Trophoblast cell (in vitro differentiated cells and primary cell): ENCODE results near the gene ZNF687.

Experiments used
- DNase-seq, 2 donors: peaks; one replicate each; pipeline ENCODE4 v3.0.0-alpha.2; 2016
- H2AFZ ChIP-seq: 2 replicates; pipeline ENCODE4 v1.6.1; 2013; ENCODE audit warnings: low read length, moderate library complexity, mild to moderate bottlenecking; ENCODE audit not compliant: insufficient read depth, poor library complexity
- H2AK5ac ChIP-seq: 2 replicates; pipeline ENCODE4 v1.6.1; 2013; ENCODE audit warnings: mild to moderate bottlenecking, low read length
- H2BK120ac ChIP-seq: 2 replicates; pipeline ENCODE4 v1.6.1; 2013; ENCODE audit warnings: low read length, mild to moderate bottlenecking, moderate library complexity; ENCODE audit not compliant: insufficient read depth, poor library complexity
- H2BK12ac ChIP-seq: 2 replicates; pipeline ENCODE4 v1.6.1; 2013; ENCODE audit warnings: mild to moderate bottlenecking, low read length, moderate library complexity
- H2BK5ac ChIP-seq: 2 replicates; pipeline ENCODE4 v1.6.1; 2013; ENCODE audit warnings: low read length, low read depth, moderate library complexity, mild to moderate bottlenecking; ENCODE audit not compliant: poor library complexity
- H3K14ac ChIP-seq: 2 replicates; pipeline ENCODE4 v1.6.1; 2013; ENCODE audit warnings: mild to moderate bottlenecking, low read length
- H3K18ac ChIP-seq: 2 replicates; pipeline ENCODE4 v1.6.1; 2013; ENCODE audit warnings: mild to moderate bottlenecking, low read length
- H3K23ac ChIP-seq: 2 replicates; pipeline ENCODE4 v1.6.1; 2013; ENCODE audit warnings: low read length
- H3K27ac ChIP-seq: 2 replicates; pipeline ENCODE4 v1.5.1; 2013; ENCODE audit warnings: low read depth, mild to moderate bottlenecking, inconsistent platforms, low read length, moderate library complexity
- H3K27me3 ChIP-seq: 2 replicates; pipeline ENCODE4 v1.6.1; 2013; ENCODE audit warnings: inconsistent platforms, mild to moderate bottlenecking, low read length, moderate library complexity; ENCODE audit not compliant: insufficient read depth
- H3K36me3 ChIP-seq, 2 experiments: 1 replicate in 1 of 2; 2 replicates in 1 of 2; pipeline ENCODE4 v1.6.1; 2013; ENCODE audit warnings: low read length in 2 of 2, mild to moderate bottlenecking in 2 of 2, moderate library complexity in 1 of 2; ENCODE audit not compliant: insufficient read depth in 2 of 2, control insufficient read depth in 1 of 2
- H3K4ac ChIP-seq: 2 replicates; pipeline ENCODE4 v1.6.1; 2013; ENCODE audit warnings: low read depth, mild to moderate bottlenecking, low read length, moderate library complexity
- H3K4me1 ChIP-seq, 2 experiments: 1 replicate in 1 of 2; 2 replicates in 1 of 2; pipeline ENCODE4 v1.6.1; 2013; ENCODE audit warnings: low read length in 2 of 2, mild to moderate bottlenecking in 2 of 2, moderate library complexity in 1 of 2; ENCODE audit not compliant: insufficient read depth in 2 of 2, control insufficient read depth in 1 of 2
- H3K4me2 ChIP-seq: 2 replicates; pipeline ENCODE4 v1.6.1; 2013; ENCODE audit warnings: inconsistent platforms, mild to moderate bottlenecking, low read length, moderate library complexity
- H3K4me3 ChIP-seq: 2 replicates; pipeline ENCODE4 v1.5.1; 2013; ENCODE audit warnings: mild to moderate bottlenecking, low read depth, low read length, inconsistent platforms
- H3K79me1 ChIP-seq: one replicate; pipeline ENCODE4 v1.6.1; 2013; ENCODE audit warnings: low read length
- H3K79me2 ChIP-seq: 2 replicates; pipeline ENCODE4 v1.6.1; 2013; ENCODE audit warnings: low read length, mild to moderate bottlenecking; ENCODE audit not compliant: control insufficient read depth, insufficient read depth, poor library complexity
- H3K9ac ChIP-seq: 2 replicates; pipeline ENCODE4 v1.6.1; 2013; ENCODE audit warnings: mild to moderate bottlenecking, low read length
- H3K9me3 ChIP-seq: 2 replicates; pipeline ENCODE4 v1.6.1; 2013; ENCODE audit warnings: low read depth, mild to moderate bottlenecking, control low read depth, inconsistent platforms, low read length; ENCODE audit not compliant: insufficient read depth
- H4K12ac ChIP-seq: 2 replicates; pipeline ENCODE4 v1.6.1; 2013; ENCODE audit warnings: low read depth, mild to moderate bottlenecking, low read length, moderate library complexity
- H4K8ac ChIP-seq: 2 replicates; pipeline ENCODE4 v1.6.1; 2013; ENCODE audit warnings: low read depth, mild to moderate bottlenecking, low read length, moderate library complexity
- H4K91ac ChIP-seq: one replicate; pipeline ENCODE4 v1.6.1; 2013; ENCODE audit warnings: low read depth, mild to moderate bottlenecking, low read length, moderate library complexity
- WGBS: extraction: QIAGEN DNeasy Blood & Tissue Kit; methylation state at CpG from one replicate; pipeline ENCODE4 v1.1.7; 2013; ENCODE audit warnings: missing lambda C conversion rate; ENCODE audit not compliant: insufficient read length, insufficient coverage; ENCODE audit errors: extremely low coverage; 5-methylcytosine and 5-hydroxymethylcytosine counted together

ZNF687 gene

DNA sequence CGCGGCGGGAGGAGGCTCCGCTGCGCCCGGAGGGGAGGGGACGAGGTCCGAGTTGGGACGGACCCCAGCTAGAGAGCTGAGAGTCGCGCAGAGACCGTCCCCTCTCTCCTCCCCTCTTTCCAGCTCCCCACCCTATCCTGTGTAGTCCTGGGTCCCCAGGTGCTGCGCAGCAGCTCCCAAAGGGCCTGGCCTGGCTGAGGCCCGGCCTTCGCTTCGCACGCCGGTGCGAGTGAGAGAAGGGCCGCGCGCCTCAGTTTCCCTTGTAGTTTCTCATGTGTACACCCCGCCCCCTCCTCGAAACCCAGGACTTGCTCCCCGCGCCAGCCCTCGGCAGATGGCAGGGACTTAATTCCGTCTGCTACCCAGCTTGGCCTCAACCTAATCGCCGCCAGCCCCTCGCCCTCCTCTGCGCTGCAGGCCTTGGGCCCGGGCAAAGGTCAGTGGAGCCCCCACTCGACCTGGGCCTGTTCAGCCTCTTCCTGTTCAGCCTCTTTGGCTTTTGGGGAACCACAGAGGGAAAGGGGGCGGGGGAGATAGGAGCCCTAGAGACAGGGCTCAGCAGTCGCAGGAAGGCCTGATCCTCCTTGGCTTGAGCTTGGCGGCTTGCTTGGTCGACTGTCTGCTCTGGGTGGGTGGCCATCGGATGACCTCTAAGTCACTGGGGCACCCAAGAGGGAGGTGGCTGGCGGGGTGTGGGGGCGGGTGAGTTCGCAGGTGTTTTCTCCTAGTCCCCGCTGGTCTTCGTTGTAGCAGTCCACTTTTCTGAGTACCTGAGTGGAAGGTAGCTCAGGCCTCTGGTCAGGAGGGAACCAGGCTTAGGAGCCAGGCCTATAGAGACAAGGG lies 1.0 kb downstream of the ZNF687 start:
- Histone ChIP-seq H4K91ac (peak overlapping the region; percentile 92), H3K9me3 (no peaks in the 10 kb centered on the region)

DNA sequence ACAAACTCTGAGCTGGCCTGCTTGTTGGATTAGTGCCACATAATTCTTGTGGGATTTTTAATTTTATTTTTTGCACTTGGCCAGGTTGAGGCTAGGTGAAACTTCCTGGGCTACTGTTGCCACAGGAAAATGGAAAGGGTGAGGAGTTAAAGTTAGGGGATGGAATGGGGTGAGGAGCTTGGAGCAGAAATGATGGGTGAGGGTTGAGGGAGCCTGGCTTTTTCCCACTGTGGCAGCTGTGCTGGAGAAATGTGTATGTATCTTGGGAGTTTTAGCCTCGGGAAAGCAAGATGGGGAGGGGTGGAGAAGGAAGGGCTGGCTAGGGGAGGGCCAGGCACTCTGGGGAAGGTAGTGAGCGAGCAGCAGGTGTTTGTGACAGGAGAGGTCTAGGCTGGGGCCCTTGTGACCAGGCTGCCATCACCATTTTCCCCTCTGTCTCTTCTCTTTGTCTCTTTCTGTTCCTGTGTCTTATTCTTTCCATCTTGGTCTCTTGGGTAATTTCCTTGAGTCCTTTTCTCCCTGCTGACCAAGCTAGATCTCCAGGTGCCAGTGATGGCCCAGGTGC lies 2.0 kb downstream of the ZNF687 start:
- no peak overlapping the region for H3K27ac ChIP-seq
- no peak overlapping the region for H3K18ac ChIP-seq
- no peak overlapping the region for H2BK5ac ChIP-seq
- no peak overlapping the region for H3K14ac ChIP-seq
- no peaks in the 10 kb centered on the region for H3K9me3 ChIP-seq
- no peak overlapping the region for H3K4me3 ChIP-seq
- H2BK12ac ChIP-seq, result no peak overlapping the region
- H3K23ac ChIP-seq, result no peak overlapping the region
- H3K79me2 ChIP-seq, result peaks cover 15% of the 10 kb centered on the region
- DNase-seq, result no peak
- peaks cover 15% of the 10 kb centered on the region for H3K79me1 ChIP-seq
- H2AK5ac ChIP-seq, result no peak overlapping the region
- H3K4me2 ChIP-seq, result peak overlapping the region; percentile 72
- no peaks in the 10 kb centered on the region for H3K27me3 ChIP-seq
- H2AFZ ChIP-seq, result no peak overlapping the region
- no peak overlapping the region for H2BK120ac ChIP-seq
- H3K4me1 ChIP-seq, result peaks cover 5 to 13% of the 10 kb centered on the region in 2 experiments
- peak overlapping the region; percentile 2 for H3K9ac ChIP-seq
- WGBS, result no CpG with 5 or more reads among the region's 2 CpGs
- H4K8ac ChIP-seq, result no peak overlapping the region
- no peak overlapping the region for H4K12ac ChIP-seq
- H3K4ac ChIP-seq, result no peak overlapping the region
- H4K91ac ChIP-seq, result no peak overlapping the region
- H3K36me3 ChIP-seq, result peaks cover 33 to 37% of the 10 kb centered on the region in 2 experiments

More for the DNA sequence above, 1.0 kb downstream of the ZNF687 start:
- Histone ChIP-seq H2BK12ac (no peak overlapping the region), H3K79me2 (peaks cover 15% of the 10 kb centered on the region), H3K4me1 (peaks cover 5 to 13% of the 10 kb centered on the region in 2 experiments), H3K4me2 (peak overlapping the region; percentile 72), H4K12ac (peak overlapping the region; percentile 88), H2BK5ac (peak overlapping the region; percentile 63), H3K14ac (peak overlapping the region; percentile 90), H3K27ac (peak overlapping the region; percentile 91), H3K4me3 (peak overlapping the region; percentile 85), H2BK120ac (peak overlapping the region; percentile 70), H3K79me1 (peaks cover 15% of the 10 kb centered on the region), H3K4ac (peak overlapping the region; percentile 96), H4K8ac (peak overlapping the region; percentile 84), H3K9ac (peak overlapping the region; percentile 85), H3K18ac (peak overlapping the region; percentile 62), H3K23ac (no peak overlapping the region), H3K27me3 (no peaks in the 10 kb centered on the region), H2AK5ac (peak overlapping the region; percentile 89), H2AFZ (peak overlapping the region; percentile 92), H3K36me3 (peaks cover 23 to 27% of the 10 kb centered on the region in 2 experiments)
- DNase-seq, result peak in 1 of 2 donors; percentile 18
- no CpG with 5 or more reads among the region's 44 CpGs for WGBS

DNA sequence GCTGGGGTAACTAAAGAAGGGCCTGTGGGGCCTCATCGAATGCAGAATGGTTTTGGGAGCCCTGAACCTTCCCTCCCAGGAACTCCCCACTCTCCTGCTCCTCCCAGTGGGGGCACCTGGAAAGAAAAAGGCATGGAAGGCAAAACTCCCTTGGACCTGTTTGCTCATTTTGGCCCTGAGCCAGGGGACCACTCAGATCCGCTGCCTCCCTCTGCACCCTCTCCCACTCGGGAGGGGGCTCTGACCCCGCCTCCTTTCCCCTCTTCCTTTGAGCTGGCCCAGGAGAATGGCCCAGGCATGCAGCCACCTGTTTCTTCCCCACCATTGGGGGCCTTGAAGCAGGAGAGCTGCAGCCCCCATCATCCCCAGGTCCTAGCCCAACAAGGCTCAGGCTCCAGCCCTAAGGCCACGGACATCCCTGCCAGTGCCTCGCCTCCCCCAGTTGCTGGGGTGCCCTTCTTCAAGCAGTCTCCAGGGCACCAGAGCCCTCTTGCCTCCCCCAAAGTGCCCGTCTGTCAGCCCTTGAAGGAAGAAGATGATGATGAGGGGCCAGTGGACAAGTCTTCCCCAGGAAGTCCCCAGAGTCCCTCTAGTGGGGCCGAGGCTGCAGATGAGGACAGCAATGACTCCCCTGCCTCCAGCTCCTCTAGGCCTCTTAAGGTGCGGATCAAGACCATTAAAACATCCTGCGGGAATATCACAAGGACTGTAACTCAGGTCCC lies 4.7 kb downstream of the ZNF687 start:
- no peak overlapping the region for H2AK5ac ChIP-seq
- WGBS, result no CpG with 5 or more reads among the region's 10 CpGs
- H3K4me1 ChIP-seq, result peaks cover 3 to 12% of the 10 kb centered on the region in 2 experiments
- H4K12ac ChIP-seq, result no peak overlapping the region
- H2BK5ac ChIP-seq, result no peak overlapping the region
- no peak overlapping the region for H3K9ac ChIP-seq
- H3K18ac ChIP-seq, result no peak overlapping the region
- H3K36me3 ChIP-seq, result peaks cover 56 to 60% of the 10 kb centered on the region in 2 experiments
- H3K79me2 ChIP-seq, result peaks cover 12% of the 10 kb centered on the region
- no peak for DNase-seq
- H3K27me3 ChIP-seq, result no peaks in the 10 kb centered on the region
- no peak overlapping the region for H4K8ac ChIP-seq
- H3K23ac ChIP-seq, result no peak overlapping the region
- H3K4me2 ChIP-seq, result no peak overlapping the region
- no peak overlapping the region for H2AFZ ChIP-seq
- H3K14ac ChIP-seq, result no peak overlapping the region
- H4K91ac ChIP-seq, result no peak overlapping the region
- no peaks in the 10 kb centered on the region for H3K9me3 ChIP-seq
- peaks cover 10% of the 10 kb centered on the region for H3K79me1 ChIP-seq
- H3K4ac ChIP-seq, result no peak overlapping the region
- no peak overlapping the region for H2BK120ac ChIP-seq
- no peak overlapping the region for H3K27ac ChIP-seq
- H3K4me3 ChIP-seq, result no peak overlapping the region
- no peak overlapping the region for H2BK12ac ChIP-seq

DNA sequence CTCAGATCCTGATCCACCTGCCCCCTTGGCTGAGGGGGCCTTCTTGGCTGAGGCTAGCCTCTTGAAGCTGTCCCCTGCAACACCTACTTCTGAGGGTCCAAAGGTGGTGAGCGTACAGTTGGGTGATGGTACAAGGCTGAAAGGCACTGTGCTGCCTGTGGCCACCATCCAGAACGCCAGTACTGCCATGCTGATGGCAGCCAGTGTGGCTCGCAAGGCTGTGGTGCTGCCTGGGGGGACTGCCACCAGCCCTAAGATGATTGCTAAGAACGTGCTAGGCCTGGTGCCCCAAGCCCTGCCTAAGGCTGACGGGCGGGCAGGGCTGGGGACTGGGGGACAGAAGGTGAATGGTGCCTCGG lies 5.2 kb downstream of the ZNF687 start:
- Histone ChIP-seq H2AFZ (no peak overlapping the region), H3K9ac (no peak overlapping the region), H3K9me3 (no peaks in the 10 kb centered on the region), H3K27ac (no peak overlapping the region), H4K12ac (no peak overlapping the region), H3K14ac (no peak overlapping the region), H3K18ac (no peak overlapping the region), H2BK5ac (no peak overlapping the region), H3K23ac (no peak overlapping the region), H3K4me3 (no peak overlapping the region), H3K36me3 (peaks cover 60 to 65% of the 10 kb centered on the region in 2 experiments), H4K91ac (no peak overlapping the region), H2BK120ac (no peak overlapping the region), H3K79me1 (peaks cover 7% of the 10 kb centered on the region), H3K4me2 (no peak overlapping the region), H3K27me3 (no peaks in the 10 kb centered on the region), H4K8ac (no peak overlapping the region), H3K4me1 (peaks cover 3 to 12% of the 10 kb centered on the region in 2 experiments), H2BK12ac (no peak overlapping the region), H3K79me2 (peaks cover 10% of the 10 kb centered on the region), H2AK5ac (no peak overlapping the region), H3K4ac (no peak overlapping the region)
- DNase-seq, result no peak
- WGBS, result no CpG with 5 or more reads among the region's 7 CpGs
